Mucosa of stomach (tissue), 1 donor: ENCODE data around the gene SYT17.

Experiments used
- H3K27me3 ChIP-seq: one replicate; pipeline ENCODE4 v1.7.0; 2013; ENCODE audit warnings: mild to moderate bottlenecking, low read length; ENCODE audit not compliant: control insufficient read depth, insufficient read depth
- H3K36me3 ChIP-seq: one replicate; pipeline ENCODE4 v1.7.0; 2013; ENCODE audit warnings: low read length; ENCODE audit not compliant: control insufficient read depth, insufficient read depth
- H3K4me1 ChIP-seq: one replicate; pipeline ENCODE4 v1.7.0; 2013; ENCODE audit warnings: mild to moderate bottlenecking, low read length; ENCODE audit not compliant: control insufficient read depth, insufficient read depth
- H3K4me3 ChIP-seq: one replicate; pipeline ENCODE4 v1.7.0; 2013; ENCODE audit warnings: low read length
- H3K9ac ChIP-seq: one replicate; pipeline ENCODE4 v1.7.0; 2013; ENCODE audit warnings: mild to moderate bottlenecking, low read length, moderate library complexity
- H3K9me3 ChIP-seq: one replicate; pipeline ENCODE4 v1.7.0; 2013; ENCODE audit warnings: mild to moderate bottlenecking, low read length, moderate library complexity; ENCODE audit not compliant: control insufficient read depth
- donor health status: Pancreatic carcinoma.

SYT17 gene

GRCh38 chr16:19231881-19232280 lies 63.8 kb downstream of the SYT17 start:
- Histone ChIP-seq H3K9me3 (no peaks in the 10 kb centered on the region), H3K27me3 (no peaks in the 10 kb centered on the region), H3K4me3 (no peak overlapping the region), H3K4me1 (peaks cover 12% of the 10 kb centered on the region), H3K9ac (no peak overlapping the region), H3K36me3 (no peaks in the 10 kb centered on the region)

GRCh38 chr16:19232988-19233387 lies 64.9 kb downstream of the SYT17 start:
- Histone ChIP-seq H3K9ac (no peak overlapping the region), H3K27me3 (no peaks in the 10 kb centered on the region), H3K4me1 (peaks cover 18% of the 10 kb centered on the region)

GRCh38 chr16:19235478-19235877 lies 67.4 kb downstream of the SYT17 start:
- Histone ChIP-seq H3K4me3 (no peak overlapping the region), H3K9me3 (no peaks in the 10 kb centered on the region), H3K4me1 (peaks cover 18% of the 10 kb centered on the region), H3K27me3 (no peaks in the 10 kb centered on the region), H3K36me3 (no peaks in the 10 kb centered on the region), H3K9ac (no peak overlapping the region)

More at GRCh38 chr16:19232988-19233387, 64.9 kb downstream of the SYT17 start:
- H3K4me3 ChIP-seq, result no peak overlapping the region
- no peaks in the 10 kb centered on the region for H3K9me3 ChIP-seq
- no peaks in the 10 kb centered on the region for H3K36me3 ChIP-seq

GRCh38 chr16:19235886-19236285 lies 67.8 kb downstream of the SYT17 start:
- Histone ChIP-seq H3K36me3 (no peaks in the 10 kb centered on the region), H3K9ac (no peak overlapping the region), H3K9me3 (no peaks in the 10 kb centered on the region), H3K27me3 (no peaks in the 10 kb centered on the region), H3K4me3 (no peak overlapping the region), H3K4me1 (peaks cover 18% of the 10 kb centered on the region)

- no peaks in the 10 kb centered on the region for H3K36me3 ChIP-seq
- no peaks in the 10 kb centered on the region for H3K9me3 ChIP-seq
- H3K4me1 ChIP-seq, result peaks cover 18% of the 10 kb centered on the region
Measured at GRCh38 chr16:19236561-19237209, 68.6 kb downstream of the SYT17 start.

GRCh38 chr16:19238406-19238805 lies 70.4 kb downstream of the SYT17 start:
- no peak overlapping the region for H3K9ac ChIP-seq
- H3K36me3 ChIP-seq, result no peaks in the 10 kb centered on the region
- no peaks in the 10 kb centered on the region for H3K9me3 ChIP-seq
- H3K4me1 ChIP-seq, result peaks cover 18% of the 10 kb centered on the region
- H3K27me3 ChIP-seq, result no peaks in the 10 kb centered on the region
- no peak overlapping the region for H3K4me3 ChIP-seq

More at GRCh38 chr16:19236561-19237209, 68.6 kb downstream of the SYT17 start:
- no peak overlapping the region for H3K4me3 ChIP-seq
- H3K9ac ChIP-seq, result no peak overlapping the region
- H3K27me3 ChIP-seq, result no peaks in the 10 kb centered on the region

GRCh38 chr16:19239511-19240155 lies 71.6 kb downstream of the SYT17 start:
- H3K4me1 ChIP-seq, result peaks cover 18% of the 10 kb centered on the region
- no peaks in the 10 kb centered on the region for H3K9me3 ChIP-seq
- H3K4me3 ChIP-seq, result no peak overlapping the region
- no peaks in the 10 kb centered on the region for H3K36me3 ChIP-seq
- no peaks in the 10 kb centered on the region for H3K27me3 ChIP-seq
- H3K9ac ChIP-seq, result no peak overlapping the region

- Histone ChIP-seq H3K4me1 (peaks cover 24% of the 10 kb centered on the region), H3K9me3 (no peaks in the 10 kb centered on the region), H3K36me3 (no peaks in the 10 kb centered on the region), H3K4me3 (no peak overlapping the region), H3K27me3 (no peaks in the 10 kb centered on the region), H3K9ac (no peak overlapping the region)
Measured at GRCh38 chr16:19240494-19240893, 72.5 kb downstream of the SYT17 start.

- H3K27me3 ChIP-seq, result no peaks in the 10 kb centered on the region
- no peak overlapping the region for H3K9ac ChIP-seq
- H3K36me3 ChIP-seq, result no peaks in the 10 kb centered on the region
- no peaks in the 10 kb centered on the region for H3K9me3 ChIP-seq
- H3K4me1 ChIP-seq, result peaks cover 17% of the 10 kb centered on the region
- H3K4me3 ChIP-seq, result no peak overlapping the region
Measured at GRCh38 chr16:19241512-19241911, 73.5 kb downstream of the SYT17 start.

GRCh38 chr16:19242186-19242585 lies 74.1 kb downstream of the SYT17 start:
- Histone ChIP-seq H3K9me3 (no peaks in the 10 kb centered on the region), H3K36me3 (no peaks in the 10 kb centered on the region), H3K4me1 (peaks cover 11% of the 10 kb centered on the region), H3K4me3 (no peak overlapping the region), H3K27me3 (no peaks in the 10 kb centered on the region), H3K9ac (no peak overlapping the region)

- Histone ChIP-seq H3K9ac (no peak overlapping the region), H3K4me3 (no peak overlapping the region), H3K9me3 (no peaks in the 10 kb centered on the region), H3K27me3 (no peaks in the 10 kb centered on the region), H3K4me1 (peaks cover 8% of the 10 kb centered on the region), H3K36me3 (no peaks in the 10 kb centered on the region)
Measured at GRCh38 chr16:19242987-19243575, 75.0 kb downstream of the SYT17 start.

GRCh38 chr16:19245326-19245925 lies 77.4 kb downstream of the SYT17 start:
- H3K9ac ChIP-seq, result no peak overlapping the region
- H3K9me3 ChIP-seq, result no peaks in the 10 kb centered on the region
- no peaks in the 10 kb centered on the region for H3K36me3 ChIP-seq
- no peak overlapping the region for H3K4me3 ChIP-seq
- H3K4me1 ChIP-seq, result peaks cover 8% of the 10 kb centered on the region
- H3K27me3 ChIP-seq, result no peaks in the 10 kb centered on the region
